Measurements from ENCODE around the gene RIT2.

Gene RIT2

DNA sequence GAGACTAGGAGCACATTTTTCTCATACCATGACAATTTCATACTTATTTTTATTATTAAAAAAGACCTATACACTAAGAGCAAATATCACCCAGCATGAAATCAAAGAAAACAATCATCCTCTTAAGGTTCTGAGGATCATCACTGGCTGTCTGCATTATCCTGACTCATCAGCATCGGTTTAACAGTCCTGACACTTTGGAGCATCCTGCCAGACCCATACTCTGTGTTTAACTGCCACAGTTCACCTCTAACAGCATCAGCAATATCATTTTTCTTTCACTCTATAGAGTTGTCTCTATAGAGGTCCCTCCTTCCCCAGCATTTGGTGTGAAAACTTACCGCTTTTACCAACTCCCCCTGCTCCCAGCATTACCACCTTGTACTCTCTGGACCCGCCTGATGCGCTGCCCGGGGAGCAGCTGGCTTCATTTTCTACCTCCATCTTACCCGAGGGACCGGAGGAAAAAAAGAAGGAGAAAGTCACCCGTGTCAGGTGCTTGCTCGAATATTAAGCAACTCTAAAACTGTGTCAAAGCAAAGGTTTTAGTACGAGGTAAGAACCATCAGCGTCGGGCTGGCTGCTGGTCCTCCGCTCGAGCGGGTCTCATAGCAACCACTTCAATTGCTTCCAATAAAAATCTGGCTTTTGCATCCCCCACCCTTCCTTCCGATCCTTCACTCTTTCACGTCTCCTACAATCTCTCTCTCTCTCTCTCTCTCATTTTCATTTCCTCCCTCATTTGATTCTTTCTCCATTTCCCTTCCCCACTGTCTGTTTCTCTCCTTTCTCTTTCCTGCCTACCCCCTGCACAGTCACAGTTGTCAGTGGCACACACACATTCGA is at the start of gene RIT2:
Gene RIT2, minus strand, starts transcription at position 610 of the 846 bp plus-strand sequence.
- Histone ChIP-seq H3F3A (ENCODE audit: insufficient read depth, low read length) (no peaks in the 10 kb centered on the region), H3K27me3 (ENCODE audit: insufficient read depth, low read length) (no peaks in the 10 kb centered on the region), H3K36me3 (ENCODE audit: insufficient read depth, low read length) (no peaks in the 10 kb centered on the region), H3K27ac (ENCODE audit: low read depth, low read length, poor library complexity, severe bottlenecking) (no peak within 1 kb of the TSS), H3K4me1 (ENCODE audit: insufficient read depth, low read length, severe bottlenecking) (no peaks in the 10 kb centered on the region), H3K79me2 (ENCODE audit: insufficient read depth, low read length) (no peaks in the 10 kb centered on the region), H3K9me3 (ENCODE audit: low read length) (no peaks in the 10 kb centered on the region), H3K9me2 (ENCODE audit: low read depth, low read length) (no peaks in the 10 kb centered on the region), H3K9ac (ENCODE audit: low read length) (no peak within 1 kb of the TSS), H3K4me2 (ENCODE audit: low read length) (no peak within 1 kb of the TSS), H4K20me1 (ENCODE audit: insufficient read depth, low read length) (no peaks in the 10 kb centered on the region), H3K4me3 (ENCODE audit: low read depth, low read length, poor library complexity, severe bottlenecking) (no peak within 1 kb of the TSS), H2AFZ (ENCODE audit: low read length) (no peak within 1 kb of the TSS)
- TF ChIP-seq EZH2 (IDR thresholded peaks at IDR 0.05; ENCODE audit: borderline replicate concordance, low read length) (no peak), CTCF (IDR thresholded peaks at IDR 0.05; ENCODE audit: low read length) (no peak)

DNA sequence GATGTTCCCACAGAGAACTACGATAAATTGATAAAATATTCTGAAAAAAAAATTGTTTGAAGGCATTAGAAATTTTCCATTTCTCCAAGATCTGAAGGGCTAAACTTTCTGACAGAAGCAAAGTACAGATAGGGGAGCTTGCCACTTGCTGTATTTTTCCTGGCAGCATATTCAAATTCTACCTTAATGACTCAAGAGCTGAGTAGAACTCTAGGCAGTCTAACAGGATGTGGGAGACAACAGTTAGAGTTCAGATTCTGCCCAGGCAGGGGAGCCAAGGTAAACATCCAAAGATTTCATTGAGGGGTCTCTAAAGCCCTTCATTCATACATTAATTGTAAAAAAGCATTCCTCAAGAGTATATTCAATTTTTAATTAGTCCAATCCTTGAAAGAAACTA is 46.0 kb upstream of the RIT2 start:
- H3K9ac ChIP-seq (ENCODE audit: low read length), result no peak overlapping the region
- no peak overlapping the region for H2AFZ ChIP-seq (ENCODE audit: low read length)
- no peaks in the 10 kb centered on the region for H3K36me3 ChIP-seq (ENCODE audit: insufficient read depth, low read length)
- no peak overlapping the region for H3K4me2 ChIP-seq (ENCODE audit: low read length)
- H3K4me3 ChIP-seq (ENCODE audit: low read depth, low read length, poor library complexity, severe bottlenecking), result no peak overlapping the region
- no peaks in the 10 kb centered on the region for H3K27me3 ChIP-seq (ENCODE audit: insufficient read depth, low read length)
- no peaks in the 10 kb centered on the region for H3K4me1 ChIP-seq (ENCODE audit: insufficient read depth, low read length, severe bottlenecking)
- H3K9me2 ChIP-seq (ENCODE audit: low read depth, low read length), result no peaks in the 10 kb centered on the region
- no peaks in the 10 kb centered on the region for H3K9me3 ChIP-seq (ENCODE audit: low read length)
- no peaks in the 10 kb centered on the region for H3K79me2 ChIP-seq (ENCODE audit: insufficient read depth, low read length)
- no peaks in the 10 kb centered on the region for H4K20me1 ChIP-seq (ENCODE audit: insufficient read depth, low read length)
- H3F3A ChIP-seq (ENCODE audit: insufficient read depth, low read length), result no peaks in the 10 kb centered on the region
- no peak overlapping the region for H3K27ac ChIP-seq (ENCODE audit: low read depth, low read length, poor library complexity, severe bottlenecking)
- TF ChIP-seq EZH2 (IDR thresholded peaks at IDR 0.05; ENCODE audit: borderline replicate concordance, low read length) (no peak), CTCF (IDR thresholded peaks at IDR 0.05; ENCODE audit: low read length) (no peak)

DNA sequence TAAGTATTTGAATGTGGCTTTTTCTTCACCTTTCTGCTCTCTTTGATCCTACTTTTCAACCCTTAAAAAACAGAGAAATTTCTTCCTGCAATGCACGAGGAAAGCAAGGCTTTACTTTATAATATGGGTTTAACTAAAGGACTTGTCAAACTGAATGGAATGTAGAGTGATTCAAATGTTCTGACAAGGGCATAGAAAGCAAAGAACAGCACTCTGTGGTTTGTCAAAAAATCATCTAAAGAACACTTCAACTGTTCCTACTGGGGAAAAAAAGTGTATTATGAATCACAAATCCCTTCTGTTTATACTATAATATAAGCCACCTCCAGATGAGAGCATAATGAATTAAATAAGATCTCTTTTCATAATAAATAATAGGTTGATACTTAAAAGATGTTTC is 45.0 kb upstream of the RIT2 start:
- no peaks in the 10 kb centered on the region for H3F3A ChIP-seq (ENCODE audit: insufficient read depth, low read length)
- no peak overlapping the region for H3K9ac ChIP-seq (ENCODE audit: low read length)
- no peaks in the 10 kb centered on the region for H3K79me2 ChIP-seq (ENCODE audit: insufficient read depth, low read length)
- no peaks in the 10 kb centered on the region for H3K4me1 ChIP-seq (ENCODE audit: insufficient read depth, low read length, severe bottlenecking)
- no peaks in the 10 kb centered on the region for H4K20me1 ChIP-seq (ENCODE audit: insufficient read depth, low read length)
- H3K4me2 ChIP-seq (ENCODE audit: low read length), result no peak overlapping the region
- H3K4me3 ChIP-seq (ENCODE audit: low read depth, low read length, poor library complexity, severe bottlenecking), result no peak overlapping the region
- no peaks in the 10 kb centered on the region for H3K27me3 ChIP-seq (ENCODE audit: insufficient read depth, low read length)
- no peak overlapping the region for H2AFZ ChIP-seq (ENCODE audit: low read length)
- no peak overlapping the region for H3K27ac ChIP-seq (ENCODE audit: low read depth, low read length, poor library complexity, severe bottlenecking)
- H3K9me3 ChIP-seq (ENCODE audit: low read length), result no peaks in the 10 kb centered on the region
- no peaks in the 10 kb centered on the region for H3K9me2 ChIP-seq (ENCODE audit: low read depth, low read length)
- H3K36me3 ChIP-seq (ENCODE audit: insufficient read depth, low read length), result no peaks in the 10 kb centered on the region
- no peak for TF ChIP-seq EZH2 (IDR thresholded peaks at IDR 0.05; ENCODE audit: borderline replicate concordance, low read length)
- TF ChIP-seq CTCF (IDR thresholded peaks at IDR 0.05; ENCODE audit: low read length), result no peak

Measured in OCI-LY1 (cell line).